Measurements from ENCODE around the gene PRRT3. TPM values are rescaled to one million over a fixed set of nuclear protein-coding genes. Genes with fewer than 3 reads are reported as not detected.

Gene PRRT3
- total and polyA plus RNA-seq, 2 of the 13 experiments (the other 11 are each of a cell fraction or from before 2014, with no cell fraction given): 0.22 to 0.44 TPM

GRCh38 chr3:9947025-9947995, 4.9 kb downstream of the PRRT3 start (continued):
- TF ChIP-seq, protein P1, sequence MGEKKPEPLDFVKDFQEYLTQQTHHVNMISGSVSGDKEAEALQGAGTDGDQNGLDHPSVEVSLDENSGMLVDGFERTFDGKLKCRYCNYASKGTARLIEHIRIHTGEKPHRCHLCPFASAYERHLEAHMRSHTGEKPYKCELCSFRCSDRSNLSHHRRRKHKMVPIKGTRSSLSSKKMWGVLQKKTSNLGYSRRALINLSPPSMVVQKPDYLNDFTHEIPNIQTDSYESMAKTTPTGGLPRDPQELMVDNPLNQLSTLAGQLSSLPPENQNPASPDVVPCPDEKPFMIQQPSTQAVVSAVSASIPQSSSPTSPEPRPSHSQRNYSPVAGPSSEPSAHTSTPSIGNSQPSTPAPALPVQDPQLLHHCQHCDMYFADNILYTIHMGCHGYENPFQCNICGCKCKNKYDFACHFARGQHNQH (CRISPR knock-in tag; IDR thresholded peaks at IDR 0.05): 0 out of 2 replicates have a peak, but pooled peaks have one; percentile 13
- no peak for TF ChIP-seq ZNF138 (CRISPR knock-in tag; IDR thresholded peaks at IDR 0.05; ENCODE audit: low read depth)
- peak; percentile 23 for TF ChIP-seq ZNF709 (CRISPR knock-in tag; IDR thresholded peaks at IDR 0.05)
- TF ChIP-seq ZNF747 (CRISPR knock-in tag; IDR thresholded peaks at IDR 0.05; ENCODE audit: borderline replicate concordance): peak; percentile 71; the same call in 1 of the 2 replicates
- TF ChIP-seq, protein P2, sequence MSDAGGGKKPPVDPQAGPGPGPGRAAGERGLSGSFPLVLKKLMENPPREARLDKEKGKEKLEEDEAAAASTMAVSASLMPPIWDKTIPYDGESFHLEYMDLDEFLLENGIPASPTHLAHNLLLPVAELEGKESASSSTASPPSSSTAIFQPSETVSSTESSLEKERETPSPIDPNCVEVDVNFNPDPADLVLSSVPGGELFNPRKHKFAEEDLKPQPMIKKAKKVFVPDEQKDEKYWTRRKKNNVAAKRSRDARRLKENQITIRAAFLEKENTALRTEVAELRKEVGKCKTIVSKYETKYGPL (CRISPR knock-in tag; IDR thresholded peaks at IDR 0.05): no peak
- peak; percentile 90 for TF ChIP-seq HOXA3 (CRISPR knock-in tag; IDR thresholded peaks at IDR 0.05)
- TF ChIP-seq TARDBP (CRISPR knock-in tag; IDR thresholded peaks at IDR 0.05): 0 out of 2 replicates have a peak, but pooled peaks have one; percentile 47
- 0 out of 2 replicates have a peak, but pooled peaks have one; percentile 73 for TF ChIP-seq ZNF775 (CRISPR knock-in tag; IDR thresholded peaks at IDR 0.05; ENCODE audit: borderline replicate concordance)
- TF ChIP-seq JARID2 (CRISPR knock-in tag; IDR thresholded peaks at IDR 0.05; ENCODE audit: insufficient replicate concordance): no peak
- TF ChIP-seq KDM4B (CRISPR knock-in tag; IDR thresholded peaks at IDR 0.05): no peak
- TF ChIP-seq NONO (IDR thresholded peaks at IDR 0.05): no peak
- TF ChIP-seq NONO (CRISPR knock-in tag; conservative IDR thresholded peaks at IDR 0.05): peak; percentile 92
- no peak for TF ChIP-seq ZNF431 (CRISPR knock-in tag; IDR thresholded peaks at IDR 0.05; ENCODE audit: borderline replicate concordance, low read depth)
- TF ChIP-seq NCOR1 (IDR thresholded peaks at IDR 0.05; ENCODE audit: borderline replicate concordance, low read length): no peak
- no peak for TF ChIP-seq ZHX2 (IDR thresholded peaks at IDR 0.05; ENCODE audit: low read depth)
- TF ChIP-seq ZHX2 (CRISPR knock-in tag; IDR thresholded peaks at IDR 0.05; ENCODE audit: borderline replicate concordance): peak; percentile 58
- TF ChIP-seq, protein P3, sequence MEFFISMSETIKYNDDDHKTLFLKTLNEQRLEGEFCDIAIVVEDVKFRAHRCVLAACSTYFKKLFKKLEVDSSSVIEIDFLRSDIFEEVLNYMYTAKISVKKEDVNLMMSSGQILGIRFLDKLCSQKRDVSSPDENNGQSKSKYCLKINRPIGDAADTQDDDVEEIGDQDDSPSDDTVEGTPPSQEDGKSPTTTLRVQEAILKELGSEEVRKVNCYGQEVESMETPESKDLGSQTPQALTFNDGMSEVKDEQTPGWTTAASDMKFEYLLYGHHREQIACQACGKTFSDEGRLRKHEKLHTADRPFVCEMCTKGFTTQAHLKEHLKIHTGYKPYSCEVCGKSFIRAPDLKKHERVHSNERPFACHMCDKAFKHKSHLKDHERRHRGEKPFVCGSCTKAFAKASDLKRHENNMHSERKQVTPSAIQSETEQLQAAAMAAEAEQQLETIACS (CRISPR knock-in tag; IDR thresholded peaks at IDR 0.05): peak; percentile 66

Measured in HepG2 (cell line).